ENCODE measurements around the gene NIN.

GRCh38 chr14:50839048-50839447, 8.1 kb upstream of the NIN start:
- TF ChIP-seq EP300 (IDR thresholded peaks at IDR 0.05), result no peak
- TF ChIP-seq CTCF (IDR thresholded peaks at IDR 0.05), result no peak
- TF ChIP-seq POLR2A (IDR thresholded peaks at IDR 0.05), result no peak
